GM18499 (cell line): ENCODE measurements around the gene ARHGAP8.

Experiments
- ATAC-seq: cut with Tn5 transposase; IDR thresholded peaks from one replicate; pipeline ENCODE4 v1.9.1; 2021; ENCODE audit warnings: moderate number of reproducible peaks; ENCODE audit not compliant: insufficient read depth, unreplicated experiment

ARHGAP8 gene

DNA sequence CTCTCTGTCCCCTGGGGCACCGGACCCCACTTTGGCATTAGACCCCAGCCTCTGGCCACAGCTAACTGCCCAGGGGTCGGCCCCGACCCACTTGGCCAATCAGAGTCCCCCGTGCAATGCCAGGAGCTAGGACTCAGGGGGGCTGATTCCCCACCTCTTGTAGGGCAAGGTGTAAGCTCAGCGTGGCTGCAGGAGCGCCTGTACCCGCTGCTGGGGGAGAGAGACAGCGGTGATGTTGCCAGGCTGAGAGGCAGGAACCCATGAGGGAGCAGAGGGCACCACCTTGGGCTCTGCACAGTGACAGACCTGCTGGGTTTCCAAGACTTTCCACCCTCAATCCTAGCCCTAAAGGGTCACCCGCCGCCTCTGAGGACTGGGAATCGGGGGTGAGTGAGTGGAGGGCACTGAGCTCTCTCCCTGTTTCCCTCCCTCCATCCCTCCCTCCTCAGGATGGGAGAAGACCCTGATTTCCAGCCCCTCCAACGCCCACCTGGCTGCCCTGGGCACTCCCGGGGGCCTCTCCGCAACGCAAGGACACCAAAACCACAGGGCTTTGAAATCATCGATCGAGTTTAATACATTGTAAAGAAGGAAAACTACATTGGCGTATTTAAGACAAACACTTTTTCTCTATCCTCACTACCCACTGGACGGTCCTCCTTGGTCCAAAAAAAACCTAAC lies 128.4 kb downstream of the ARHGAP8 start:
- ATAC-seq, result no peak

DNA sequence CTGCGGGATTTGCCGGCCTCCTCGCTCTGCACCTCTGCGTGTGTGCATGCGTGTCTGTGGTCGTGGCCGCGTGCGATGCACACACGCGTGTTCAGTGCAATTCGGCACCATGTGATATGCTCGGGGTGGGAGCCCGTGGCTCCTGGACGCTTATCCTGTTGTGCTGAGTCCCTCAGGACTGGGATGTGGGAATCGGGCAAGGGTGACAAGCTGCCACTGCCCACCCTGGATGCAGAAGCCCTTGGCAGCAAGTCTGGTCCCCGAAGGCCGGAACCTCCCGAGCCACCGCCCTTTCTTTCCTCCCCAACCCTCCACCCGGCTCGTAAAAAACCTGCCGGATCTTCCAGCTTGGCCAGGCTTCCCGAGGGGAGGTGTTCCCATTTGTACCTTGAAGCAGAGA lies 129.2 kb downstream of the ARHGAP8 start:
- no peak for ATAC-seq

DNA sequence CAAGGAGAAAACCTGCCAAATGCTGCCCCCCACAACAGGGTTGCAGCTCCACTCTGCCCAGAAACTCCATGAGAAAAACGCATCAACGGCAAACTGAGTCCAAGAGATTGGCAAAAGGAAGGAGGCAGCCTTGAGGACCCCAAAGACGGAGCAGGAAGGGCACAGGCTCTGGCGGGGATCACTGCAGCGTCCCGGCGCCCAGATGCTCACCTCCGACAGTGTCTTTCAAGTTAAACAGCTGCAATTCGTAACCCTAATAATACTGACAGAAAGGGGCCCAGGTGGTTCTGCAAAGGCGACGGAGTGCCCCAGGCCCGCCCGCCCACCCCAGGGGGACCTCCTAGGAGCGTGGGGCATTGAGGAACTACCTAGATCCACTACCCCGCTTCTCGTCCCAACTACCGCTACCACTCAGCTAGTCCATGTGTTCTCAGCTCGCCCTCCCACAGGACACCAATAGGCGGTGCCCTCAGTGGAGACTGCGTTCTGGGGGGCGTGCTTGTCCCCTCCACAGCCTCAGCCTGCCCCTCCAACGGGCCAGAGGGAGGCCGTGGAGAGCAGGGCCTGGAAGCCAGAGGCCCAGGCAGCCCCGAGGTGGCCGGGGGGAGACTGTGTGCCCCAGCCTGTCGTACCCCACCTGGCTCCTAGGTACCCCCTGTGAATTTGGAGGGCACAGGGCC lies 130.0 kb downstream of the ARHGAP8 start:
- no peak for ATAC-seq

DNA sequence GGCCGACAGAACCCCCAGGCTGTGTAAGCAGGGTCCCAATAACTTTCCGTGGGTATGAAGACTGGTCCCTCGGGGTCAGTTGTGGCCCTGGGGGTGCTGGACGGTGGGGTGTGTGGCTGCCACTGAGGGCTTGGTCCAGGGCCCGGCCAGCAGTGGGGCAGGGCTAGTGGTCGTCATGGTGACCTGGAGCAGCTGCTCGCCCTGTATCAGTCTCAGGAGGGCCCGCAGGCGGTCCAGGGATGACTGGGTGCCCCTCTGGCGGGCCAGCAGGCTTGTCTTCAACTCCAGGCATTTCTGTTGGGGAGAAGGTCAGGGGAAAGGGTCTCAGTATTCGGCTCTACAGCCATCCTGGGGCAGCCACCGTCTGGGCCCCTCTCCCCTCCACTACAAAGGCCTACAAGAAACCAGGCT lies 130.6 kb downstream of the ARHGAP8 start:
- no peak for ATAC-seq

DNA sequence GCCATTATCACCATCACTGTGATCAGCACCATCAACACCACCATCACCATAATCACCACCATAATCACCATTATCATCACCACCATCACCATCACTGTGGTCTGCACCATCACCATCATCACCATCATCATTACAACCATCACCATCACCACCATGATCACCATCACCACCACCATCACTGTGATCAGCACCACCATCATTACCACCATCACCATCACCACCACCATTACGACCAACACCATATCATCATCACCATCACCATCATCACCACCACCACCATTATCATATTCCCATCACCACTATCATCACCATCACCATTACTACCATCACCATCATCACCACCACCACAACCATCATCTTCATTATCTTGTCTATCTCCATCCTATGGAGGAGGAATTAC lies 132.2 kb downstream of the ARHGAP8 start:
- ATAC-seq, result no peak

DNA sequence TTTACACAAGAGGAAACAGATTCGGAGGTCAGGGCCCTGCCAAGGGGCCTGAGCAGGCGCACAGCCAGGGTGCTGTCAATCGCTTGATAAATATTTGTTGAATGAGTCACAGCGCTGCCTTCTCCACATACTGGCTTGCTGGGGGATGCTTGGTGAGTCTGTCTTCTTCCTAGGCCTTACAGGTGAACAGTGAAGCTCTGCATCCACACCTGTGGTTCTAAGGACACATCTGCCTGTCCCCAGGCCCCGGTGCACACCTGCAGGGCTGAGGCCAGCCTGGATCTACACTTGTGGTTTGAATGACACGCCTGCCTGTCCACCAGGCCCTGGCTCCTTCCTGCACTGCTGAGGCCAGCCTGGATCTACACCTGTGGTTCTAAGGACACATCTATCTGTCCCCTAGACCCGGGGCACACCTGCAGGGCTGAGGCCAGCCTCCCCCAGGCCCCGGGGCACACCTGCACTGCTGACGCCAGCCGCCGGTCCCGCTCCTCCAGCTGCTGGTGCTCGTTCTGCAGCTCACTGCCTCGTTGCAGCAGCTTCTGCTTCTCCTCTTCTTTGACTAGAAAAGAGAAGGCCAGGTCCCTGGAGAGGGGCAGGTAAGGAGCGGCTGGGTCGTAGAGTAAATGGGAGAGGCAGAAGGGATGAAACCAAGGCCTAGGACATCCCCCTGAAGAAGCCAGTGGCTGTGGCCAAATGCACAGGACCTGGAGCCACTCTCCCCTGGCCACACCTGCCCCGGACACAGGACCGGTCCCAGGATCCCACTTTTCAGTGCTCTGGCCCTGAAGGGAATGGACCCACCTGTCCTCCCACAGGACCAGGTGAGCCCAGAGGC lies 132.8 kb downstream of the ARHGAP8 start:
- ATAC-seq, result no peak

DNA sequence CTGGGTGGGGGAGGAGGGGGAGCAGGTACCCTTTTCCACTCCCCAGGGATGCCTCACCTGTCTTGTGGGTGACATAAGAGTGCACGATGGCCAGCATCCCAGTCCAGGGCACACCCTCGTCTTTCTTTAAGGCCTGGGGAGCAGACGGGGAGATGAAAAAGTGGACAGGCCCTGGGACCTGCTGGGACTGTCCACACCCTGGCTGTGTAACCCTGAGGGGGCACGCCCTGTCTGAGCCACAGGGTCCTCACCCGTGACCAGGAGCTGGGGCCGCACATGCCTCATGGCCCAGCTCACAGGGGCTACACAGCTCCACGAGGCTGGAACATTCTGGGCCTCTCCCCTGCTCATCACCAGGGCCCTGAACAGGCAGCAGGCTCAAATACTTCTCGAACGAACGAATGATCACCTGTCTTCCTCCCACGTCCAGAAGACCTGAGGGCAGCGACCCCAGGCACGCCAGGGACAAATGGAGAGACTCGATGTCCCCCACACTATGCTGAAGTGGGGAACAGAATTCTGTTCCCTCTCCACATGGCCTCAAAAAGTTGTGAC lies 133.5 kb downstream of the ARHGAP8 start:
- no peak for ATAC-seq

DNA sequence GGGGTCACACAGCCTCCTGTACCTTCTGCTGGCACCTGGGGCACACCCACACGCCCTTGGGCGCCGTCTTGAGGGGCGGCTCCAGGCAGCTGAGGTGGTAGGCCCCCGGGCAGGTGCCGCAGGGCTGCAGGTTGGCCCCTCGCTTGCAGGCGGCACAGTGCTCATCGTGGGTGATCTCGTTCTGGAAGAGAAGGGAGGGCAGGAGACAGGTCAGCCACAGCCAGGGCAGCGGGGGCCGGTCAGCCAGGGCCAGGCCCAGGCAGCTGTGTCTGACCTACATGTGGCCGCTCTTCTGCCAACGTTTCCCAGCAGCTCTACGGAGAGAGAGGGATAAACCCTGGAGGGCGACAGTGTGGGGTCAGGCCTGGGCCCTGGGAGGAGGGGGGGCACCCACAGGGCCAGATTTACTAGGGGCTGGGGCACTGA lies 135.6 kb downstream of the ARHGAP8 start:
- ATAC-seq, result no peak

DNA sequence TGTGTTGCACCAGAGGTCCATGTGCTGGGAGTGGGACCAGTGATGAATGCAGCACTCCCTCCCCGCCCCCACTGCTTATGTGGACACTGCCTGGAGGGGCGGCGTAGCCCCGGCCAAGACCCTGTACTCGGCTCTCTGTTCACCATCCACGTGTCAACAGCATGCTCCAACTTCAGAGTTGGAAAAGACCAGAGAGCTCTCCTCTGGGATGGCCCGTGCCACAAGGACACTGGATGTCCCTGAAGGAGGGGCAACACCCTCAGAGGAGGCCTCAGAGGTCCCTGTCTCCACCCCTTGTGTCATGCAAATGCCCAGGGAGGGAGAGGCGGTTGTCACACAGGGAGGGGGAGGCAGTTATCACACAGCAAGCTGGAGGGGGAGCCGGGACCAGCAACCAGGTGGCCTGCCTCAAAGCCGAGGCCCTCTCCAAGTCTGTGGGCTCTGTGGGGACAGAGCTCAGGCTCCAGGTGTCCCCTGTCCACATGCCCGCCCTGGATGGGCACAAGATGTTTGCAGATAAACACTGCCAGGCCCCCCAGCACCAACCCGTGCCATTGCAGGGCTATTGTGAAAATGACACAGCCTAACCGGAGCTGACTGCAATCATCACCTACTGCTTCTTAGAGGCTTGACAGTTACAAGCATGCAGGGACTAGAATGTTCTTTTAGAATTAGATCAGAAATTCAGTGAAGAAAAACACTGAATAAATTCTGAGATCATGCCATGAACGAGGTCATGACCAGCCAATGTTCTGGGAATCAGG lies 136.3 kb downstream of the ARHGAP8 start:
- no peak for ATAC-seq

DNA sequence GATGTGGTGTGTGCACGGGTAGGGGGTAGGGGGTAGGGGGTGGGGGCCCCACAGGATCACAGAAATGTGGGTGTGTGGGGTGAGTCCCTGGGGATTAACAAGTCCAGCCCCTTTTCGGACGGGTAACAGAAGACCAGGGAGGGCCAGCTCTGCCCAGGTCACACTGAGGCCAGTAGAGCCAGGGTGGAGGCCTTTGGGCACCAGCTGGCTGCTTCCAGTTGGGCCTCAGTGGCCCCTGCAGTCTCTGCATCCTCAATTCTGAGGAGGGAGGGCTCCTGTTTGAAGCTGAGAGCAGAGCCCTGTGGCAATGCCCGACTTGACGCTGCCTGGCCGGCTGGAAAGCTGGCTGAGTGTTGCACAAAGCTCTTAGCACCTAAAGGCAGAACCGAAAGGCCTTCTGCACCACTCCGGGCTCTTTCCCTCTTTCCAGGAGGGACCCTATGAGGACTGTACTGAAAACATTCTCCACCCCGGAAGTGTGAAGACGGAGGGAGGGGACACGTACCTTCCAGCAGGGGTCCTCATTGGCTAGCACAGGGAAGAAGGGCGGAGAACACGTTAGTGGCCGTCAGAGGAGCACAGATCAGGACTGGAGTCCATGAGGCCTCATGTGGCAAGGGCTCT lies 137.0 kb downstream of the ARHGAP8 start:
- ATAC-seq, result no peak

DNA sequence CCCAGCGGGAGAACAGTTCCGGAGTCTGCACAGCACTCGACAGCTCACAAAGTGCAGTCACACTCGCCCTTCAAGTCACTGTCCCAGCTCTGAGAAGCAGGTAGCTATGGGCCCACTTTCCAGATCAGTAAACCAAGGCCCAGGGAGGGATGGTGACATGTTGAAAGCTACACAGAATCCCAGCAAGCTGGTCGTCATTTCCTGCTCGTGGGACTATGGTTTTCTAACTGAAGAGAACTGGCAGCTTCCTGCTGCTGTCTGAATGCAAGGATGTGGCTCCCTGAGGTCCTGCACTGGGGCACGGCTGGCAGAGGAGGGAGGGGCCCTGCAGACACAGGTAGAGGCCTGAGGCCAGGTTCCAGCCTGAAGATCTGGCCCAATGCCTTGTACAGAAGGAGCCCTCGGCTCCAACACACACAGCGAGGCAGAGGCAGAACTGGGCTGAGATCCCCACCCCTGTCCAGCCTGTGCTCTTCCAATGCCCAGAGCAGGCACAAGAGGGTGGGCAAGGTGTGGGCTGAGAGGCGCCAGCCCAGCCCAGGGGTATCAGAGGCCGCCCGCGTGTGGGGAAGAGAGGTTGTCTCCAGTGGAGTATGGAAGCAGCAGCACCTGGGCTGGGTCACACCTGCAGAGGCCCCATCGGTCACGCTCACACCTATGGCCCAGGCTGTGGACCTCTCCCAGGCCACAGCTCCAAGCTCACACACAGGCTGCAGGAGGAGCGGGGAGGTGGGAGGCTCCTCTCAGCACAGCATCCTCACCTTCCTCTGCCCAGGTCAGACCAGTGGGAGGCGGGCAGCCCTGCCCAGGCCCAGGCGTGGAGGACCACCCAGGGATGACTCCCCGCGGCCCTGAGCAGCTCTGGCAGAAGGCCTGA lies 138.3 kb downstream of the ARHGAP8 start:
- ATAC-seq, result no peak

DNA sequence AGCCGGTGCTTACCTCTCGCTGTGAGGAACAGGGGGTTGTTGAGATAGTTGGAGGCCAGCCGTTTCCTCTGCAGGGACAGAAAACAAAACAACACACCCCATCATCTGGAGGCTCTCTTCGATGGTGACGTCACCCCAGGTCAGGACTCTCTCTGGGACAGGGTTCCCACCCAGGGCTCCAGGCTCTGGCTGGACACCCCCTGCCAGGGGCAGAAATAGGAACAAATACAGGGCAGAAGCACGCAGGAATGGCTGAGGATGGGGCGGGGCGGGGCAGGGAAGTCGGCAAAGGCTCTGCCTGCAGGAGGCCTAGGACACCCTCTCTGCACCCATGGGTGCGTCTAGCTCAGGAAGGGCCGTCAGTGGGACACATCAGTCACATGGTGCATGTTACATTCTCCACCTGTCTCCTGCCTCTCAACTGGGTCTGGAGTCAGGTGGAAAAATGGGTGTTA lies 138.9 kb downstream of the ARHGAP8 start:
- ATAC-seq, result no peak

DNA sequence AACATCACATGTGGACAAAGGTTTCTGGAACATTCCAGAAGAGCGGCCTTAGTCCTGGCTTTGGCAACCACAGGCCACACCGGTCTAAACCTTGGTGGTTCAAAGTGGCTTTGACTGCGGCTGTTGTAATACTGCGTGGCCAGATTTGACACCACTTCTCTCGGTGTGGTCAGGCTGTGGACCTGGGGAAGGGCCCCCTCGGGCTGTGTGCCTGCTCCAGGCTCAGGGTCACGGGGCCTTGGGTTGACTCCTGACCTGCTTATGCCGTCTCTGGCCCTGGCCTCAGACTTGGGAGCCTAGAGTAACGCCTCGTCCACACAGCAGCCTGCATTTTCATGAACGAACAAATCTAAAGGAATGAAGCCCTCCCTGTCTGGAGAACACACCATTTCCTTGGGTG lies 139.4 kb downstream of the ARHGAP8 start:
- ATAC-seq, result no peak

DNA sequence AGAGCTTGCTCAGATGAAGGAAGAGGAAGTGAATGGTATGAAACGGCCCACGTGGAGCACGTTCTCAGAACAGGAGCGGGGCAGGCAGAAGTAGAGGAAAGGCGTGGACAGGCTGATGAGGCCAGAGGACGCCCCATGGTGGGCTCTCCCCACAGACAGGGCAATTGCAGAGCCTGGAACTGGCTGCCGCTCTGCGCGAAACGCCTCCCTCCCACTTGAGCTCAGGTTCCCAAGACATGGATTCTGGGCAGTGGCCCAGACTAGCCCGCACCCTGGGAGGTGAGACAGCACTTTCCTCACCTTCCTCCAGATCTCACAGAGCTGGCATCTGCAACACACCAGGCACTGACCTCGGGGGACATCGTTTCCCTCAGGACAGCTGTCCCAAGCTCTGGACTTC lies 139.9 kb downstream of the ARHGAP8 start:
- no peak for ATAC-seq

DNA sequence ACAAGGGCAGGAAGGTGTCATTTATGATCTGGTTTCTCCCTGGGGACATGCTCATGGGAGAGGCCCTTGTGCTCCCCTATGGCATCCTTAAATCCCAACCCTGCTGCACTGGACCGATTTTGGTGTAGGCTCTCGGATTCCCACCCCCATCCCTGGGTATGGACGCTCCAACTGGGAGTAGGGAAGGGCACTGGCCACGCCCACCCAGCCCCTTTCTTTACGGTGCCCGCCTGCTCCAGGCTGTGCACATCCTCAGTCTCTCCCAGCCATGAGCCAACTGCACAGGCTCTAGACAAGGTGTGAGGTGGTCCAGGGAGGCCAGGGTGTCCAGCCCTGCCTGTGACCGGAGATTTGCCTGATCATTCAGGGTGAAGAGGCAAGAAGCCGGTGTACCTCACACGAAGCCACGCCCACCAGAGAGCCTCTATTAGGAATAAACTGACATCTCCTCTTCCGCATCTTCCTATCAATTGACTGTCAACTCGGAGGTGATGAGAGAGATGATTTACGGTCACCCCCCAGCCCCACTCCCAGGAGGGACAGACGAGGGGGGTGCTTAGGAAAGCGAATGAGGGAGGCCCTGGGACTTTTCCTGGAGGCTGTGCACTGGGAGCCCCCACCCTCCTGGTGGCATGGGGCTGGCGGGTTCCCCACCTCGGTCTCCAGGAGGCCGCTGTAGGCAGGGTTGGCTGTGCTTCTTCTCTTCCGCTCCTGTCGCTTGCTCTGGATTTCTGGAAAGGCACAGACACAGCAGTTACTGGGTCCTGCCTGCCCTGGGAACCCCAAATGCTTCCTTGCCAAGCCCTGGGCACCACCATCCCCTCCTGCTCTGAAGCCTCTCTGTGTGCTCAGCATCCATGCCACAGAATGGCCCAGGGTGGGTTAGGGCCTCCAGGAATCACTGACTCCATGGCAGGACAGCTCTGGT lies 140.7 kb downstream of the ARHGAP8 start:
- no peak for ATAC-seq

DNA sequence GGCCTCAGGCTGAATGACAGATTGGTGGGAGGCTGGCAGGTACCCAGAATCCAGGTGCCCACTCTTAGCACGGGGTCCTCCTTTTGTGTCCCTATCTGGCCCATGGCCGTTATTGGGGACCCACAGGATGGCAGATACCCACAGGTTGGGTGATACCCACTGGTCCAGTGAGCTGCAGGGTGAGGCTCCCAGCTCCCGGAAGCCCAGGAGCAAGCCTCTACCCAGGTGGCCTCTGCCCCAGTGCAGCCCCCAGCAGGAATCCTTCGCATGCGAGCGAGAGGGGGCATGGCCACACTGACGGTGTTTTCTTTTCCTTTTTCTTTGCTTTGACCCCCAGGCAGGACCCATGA lies 141.3 kb downstream of the ARHGAP8 start:
- no peak for ATAC-seq

DNA sequence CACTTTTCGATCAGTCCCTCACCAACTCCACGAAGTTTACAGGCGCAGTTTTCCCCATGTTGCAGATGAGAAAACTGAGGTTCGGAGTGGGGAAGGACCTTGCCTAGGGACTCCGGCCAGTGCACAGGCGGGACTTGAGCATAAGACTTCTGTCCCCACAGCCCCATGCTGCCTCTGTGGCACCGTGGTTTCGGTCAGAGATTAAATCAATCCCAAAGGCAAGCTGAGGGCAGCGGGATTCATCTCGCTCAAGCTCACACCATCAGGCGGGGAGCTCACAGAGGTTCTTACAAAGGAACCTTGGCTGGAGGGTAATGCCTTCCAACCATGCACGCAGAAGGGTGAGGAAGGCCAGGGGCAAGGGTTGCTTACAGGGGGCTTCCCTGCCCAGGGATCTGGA lies 141.9 kb downstream of the ARHGAP8 start:
- no peak for ATAC-seq

DNA sequence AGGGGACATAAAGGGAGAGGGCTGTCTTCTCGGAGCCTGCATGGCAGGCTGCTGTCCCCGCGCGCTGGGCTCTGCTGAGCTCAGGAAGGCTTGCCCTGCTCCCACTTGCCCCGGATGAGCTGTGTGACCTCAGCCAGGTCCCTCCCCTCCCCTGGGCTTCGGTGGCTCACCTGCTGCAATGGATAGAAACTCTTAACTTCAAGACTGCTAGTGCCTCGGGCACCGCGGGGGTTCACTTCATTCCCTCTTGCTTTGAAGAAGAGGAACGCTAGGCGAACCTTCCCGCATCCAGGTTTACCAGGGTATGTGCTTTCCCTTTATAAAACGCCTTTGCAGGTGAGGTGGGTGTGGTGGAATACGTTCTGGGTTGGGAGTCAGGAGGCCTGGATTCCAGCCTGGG lies 142.4 kb downstream of the ARHGAP8 start:
- ATAC-seq, result no peak
